NCI-H2196 (cell line): ENCODE measurements around the gene RBM28.

Source experiments
- DNase-seq: peaks from one replicate; lab custom pipeline; 2025; ENCODE audit not compliant: unreplicated experiment; lab: John Stamatoyannopoulos, UW

Gene RBM28, protein sequence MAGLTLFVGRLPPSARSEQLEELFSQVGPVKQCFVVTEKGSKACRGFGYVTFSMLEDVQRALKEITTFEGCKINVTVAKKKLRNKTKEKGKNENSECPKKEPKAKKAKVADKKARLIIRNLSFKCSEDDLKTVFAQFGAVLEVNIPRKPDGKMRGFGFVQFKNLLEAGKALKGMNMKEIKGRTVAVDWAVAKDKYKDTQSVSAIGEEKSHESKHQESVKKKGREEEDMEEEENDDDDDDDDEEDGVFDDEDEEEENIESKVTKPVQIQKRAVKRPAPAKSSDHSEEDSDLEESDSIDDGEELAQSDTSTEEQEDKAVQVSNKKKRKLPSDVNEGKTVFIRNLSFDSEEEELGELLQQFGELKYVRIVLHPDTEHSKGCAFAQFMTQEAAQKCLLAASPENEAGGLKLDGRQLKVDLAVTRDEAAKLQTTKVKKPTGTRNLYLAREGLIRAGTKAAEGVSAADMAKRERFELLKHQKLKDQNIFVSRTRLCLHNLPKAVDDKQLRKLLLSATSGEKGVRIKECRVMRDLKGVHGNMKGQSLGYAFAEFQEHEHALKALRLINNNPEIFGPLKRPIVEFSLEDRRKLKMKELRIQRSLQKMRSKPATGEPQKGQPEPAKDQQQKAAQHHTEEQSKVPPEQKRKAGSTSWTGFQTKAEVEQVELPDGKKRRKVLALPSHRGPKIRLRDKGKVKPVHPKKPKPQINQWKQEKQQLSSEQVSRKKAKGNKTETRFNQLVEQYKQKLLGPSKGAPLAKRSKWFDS

DNA sequence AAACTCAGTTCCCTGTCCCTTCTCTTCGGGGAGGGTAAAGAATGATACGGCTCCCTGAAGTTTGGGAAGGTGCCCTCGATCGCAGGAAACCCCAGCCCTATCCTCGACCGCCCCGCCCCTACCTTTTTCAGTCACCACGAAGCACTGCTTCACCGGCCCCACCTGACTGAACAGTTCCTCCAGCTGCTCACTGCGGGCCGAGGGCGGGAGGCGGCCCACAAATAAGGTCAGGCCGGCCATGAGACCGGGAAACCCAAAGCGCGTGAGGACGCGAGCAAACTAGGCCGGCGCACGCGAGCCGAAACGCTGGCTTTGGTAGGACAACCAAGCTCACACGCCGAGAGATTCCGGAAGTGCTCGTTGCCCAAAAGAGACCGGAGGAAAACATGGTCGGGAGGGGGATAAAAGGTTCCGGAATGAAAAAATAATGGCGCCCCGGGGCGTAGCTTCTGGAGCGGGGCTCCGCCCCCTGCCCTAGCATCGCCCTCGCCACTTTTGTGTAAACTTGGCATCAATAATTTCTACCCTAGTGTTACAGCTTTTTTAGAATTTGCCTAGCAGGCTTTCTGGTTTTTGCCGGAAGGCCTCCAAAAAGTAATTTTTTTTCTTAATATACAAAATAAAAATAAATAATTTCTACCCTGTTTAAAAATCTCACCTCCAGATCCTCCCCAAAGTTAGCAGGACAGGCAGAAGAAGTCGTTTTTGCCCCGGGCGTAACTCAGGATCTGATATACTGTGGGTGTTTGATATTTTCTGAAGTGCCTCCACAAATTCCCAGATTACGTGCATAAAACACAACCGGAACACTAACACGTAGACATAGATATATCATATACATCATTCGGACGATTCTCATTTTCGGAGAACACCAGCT, at the start of gene RBM28:
Gene RBM28 (minus strand): TSS at position 355 of the 877 bp plus-strand sequence. CDS start 115 bp downstream, at position 240.
- DNase-seq = peak; percentile 93

DNA sequence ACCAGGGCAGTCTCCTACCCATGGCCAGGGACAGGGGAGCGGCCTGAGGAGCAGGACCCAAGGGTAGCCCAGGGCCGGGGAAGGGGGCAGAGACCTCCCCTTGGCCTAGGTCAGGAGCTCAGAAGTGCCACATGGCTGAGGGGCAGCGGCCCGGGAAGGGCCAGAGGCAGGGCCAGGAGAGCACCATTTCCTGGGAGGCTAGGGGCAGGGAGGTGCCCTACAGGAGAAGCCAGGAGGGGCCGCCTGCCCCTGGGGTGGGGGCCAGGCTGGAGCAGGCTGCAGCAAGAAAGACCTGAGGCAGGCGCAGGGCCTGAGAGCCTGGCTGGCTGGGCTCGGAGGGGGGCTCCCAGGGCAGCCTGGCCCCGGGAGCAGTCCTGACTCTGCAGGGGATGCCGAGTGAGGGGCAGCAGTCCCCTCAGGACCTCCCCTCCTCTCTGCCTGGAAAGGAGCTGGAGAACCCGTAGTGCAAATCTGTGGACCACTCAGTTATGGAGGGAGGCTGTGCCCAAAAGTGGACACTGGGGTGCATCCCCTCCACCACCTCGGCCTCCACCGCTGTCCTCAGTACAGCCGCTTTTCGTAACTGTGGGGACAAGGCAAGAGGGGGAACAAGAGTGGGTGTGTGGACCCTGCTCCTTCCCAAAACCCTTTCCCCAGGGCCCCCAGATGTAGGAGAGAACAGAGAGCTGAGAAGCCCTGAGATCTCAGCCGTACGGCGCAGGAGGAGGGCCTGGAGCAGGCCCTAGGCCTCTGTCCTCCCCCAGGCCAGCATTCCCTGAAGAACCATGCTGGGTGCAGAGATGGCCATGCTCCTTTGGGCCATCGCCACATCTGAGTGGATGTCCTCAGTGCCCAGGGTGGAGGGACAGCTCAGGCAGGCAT, 49.0 kb upstream of the RBM28 start:
- DNase-seq = no peak

DNA sequence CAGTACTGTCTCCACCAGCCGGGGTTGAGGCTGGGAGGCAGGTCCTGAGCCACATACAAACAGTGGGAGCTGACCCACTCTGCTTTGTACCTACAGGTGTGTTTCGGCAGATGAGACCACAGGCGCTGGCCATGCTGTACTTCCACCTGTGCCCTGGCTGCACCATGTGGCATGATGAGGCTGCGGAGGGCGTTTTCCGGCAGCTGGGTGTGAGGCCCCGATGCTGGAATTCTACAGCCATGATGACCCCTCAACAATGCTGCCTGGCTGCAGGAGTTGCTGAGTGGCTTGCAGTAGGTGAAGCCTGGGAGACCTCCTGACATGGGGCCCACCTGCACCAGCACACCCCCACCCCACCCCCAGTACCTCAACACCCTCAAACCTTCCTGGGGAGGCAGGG, 48.1 kb upstream of the RBM28 start:
- DNase-seq = no peak

DNA sequence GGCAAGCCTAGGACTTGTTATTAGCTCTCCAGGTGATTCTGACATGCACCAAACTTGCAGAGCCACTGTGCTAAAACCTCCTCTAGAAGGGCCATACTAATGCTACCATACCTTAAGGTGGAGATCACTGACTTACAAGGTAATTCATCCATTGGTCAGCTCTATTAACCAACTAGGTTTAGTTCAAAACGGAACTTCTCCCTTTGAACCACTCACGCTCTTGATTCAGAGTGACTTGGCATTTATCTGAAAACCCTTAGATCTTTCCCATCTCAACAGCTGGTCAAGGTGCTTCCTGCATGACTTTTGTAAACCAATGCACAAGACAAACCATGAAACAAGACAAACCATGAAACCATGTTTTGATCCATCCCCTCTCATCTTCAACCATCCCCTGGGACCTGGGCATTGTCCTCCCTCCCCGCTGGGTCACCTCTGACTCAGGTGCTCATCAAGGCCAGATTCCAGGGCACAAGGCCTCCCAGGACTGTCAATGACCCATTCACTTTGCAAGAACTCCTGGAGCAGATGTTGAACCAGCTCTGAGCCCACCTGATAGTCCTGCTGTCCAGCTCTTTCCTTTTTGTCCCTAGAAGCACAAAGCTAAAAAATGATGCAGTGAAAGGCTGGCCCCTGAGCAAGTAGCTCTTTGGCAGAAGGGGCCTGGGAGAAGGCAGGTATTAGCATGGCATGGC, 47.3 kb upstream of the RBM28 start:
- no peak for DNase-seq

DNA sequence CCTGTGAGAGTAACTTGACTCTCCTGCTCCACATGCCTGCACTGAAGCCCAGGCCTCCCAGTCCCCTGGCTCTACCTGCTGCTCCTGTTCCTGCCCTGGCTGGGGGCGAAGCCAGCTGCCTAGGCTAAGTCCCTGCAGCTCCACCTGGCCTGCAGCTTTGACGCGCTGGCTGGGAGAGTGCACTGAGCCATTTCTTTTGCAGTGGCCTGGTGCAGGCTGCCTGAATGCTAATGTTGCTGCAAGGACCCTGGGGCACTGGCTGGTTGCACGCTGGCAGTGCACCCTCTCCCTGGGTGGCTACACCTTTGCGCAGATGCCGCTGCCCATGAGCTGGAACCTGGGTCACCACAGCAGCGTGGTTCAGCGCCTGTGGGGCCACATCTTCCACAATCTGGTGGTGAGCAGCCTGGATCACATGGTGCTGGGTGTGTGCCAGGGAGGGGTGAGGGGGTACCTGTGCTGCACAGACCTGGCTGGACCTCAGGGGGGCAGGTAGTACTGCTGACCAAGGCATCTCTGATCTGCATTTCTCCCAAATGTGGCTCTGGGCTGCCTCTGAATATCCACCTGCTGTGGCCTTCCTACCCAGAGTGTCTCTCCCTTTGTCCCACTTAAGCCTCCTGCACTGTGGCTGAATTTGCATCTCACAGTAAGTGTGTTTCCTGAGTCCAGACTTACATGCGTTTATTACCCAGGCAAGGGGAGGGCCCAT, 46.1 kb upstream of the RBM28 start:
- DNase-seq = no peak

DNA sequence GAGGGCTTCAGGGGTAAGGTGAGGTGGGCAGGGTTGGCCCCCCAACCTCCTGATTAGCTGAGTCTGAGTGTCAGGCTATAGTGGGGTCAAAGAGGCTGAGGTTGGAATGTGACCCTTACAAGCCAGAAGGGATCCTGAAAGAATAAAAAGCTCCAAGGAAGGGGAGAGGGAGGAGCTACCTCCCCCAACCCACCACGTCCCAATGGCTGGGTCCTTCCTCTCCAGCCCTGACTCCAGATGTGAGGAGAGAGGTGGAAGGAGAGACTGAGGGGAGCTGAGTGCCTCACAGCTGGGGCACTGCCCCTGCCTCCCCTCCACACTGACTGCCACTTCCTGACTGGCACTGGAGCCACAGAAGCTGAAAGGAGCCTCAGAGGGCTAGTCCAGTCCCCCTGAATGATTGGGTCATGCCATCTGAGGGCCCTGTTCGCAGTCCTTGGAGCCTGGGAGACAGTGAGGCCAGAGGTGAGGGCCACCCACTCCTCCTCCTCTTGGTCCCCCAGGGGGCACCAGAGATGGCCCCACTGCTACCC, 45.4 kb upstream of the RBM28 start:
- no peak for DNase-seq

DNA sequence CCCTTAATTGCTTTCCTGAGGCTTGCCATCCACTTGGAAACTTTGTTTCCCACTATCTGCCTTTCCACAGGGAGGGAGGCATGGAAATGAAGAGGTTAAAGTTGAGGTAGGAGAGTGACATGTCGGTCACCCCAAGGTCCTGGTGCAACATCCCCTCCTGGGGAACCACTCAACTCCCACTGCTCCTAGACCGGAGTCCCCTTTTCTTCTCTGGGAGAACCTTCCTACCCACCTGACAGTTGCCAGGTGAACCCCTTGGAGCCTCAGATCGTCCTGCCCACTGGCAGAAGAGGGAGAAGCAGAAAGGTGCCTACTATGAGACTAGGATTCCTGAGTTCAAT, 44.4 kb upstream of the RBM28 start:
- no peak for DNase-seq

DNA sequence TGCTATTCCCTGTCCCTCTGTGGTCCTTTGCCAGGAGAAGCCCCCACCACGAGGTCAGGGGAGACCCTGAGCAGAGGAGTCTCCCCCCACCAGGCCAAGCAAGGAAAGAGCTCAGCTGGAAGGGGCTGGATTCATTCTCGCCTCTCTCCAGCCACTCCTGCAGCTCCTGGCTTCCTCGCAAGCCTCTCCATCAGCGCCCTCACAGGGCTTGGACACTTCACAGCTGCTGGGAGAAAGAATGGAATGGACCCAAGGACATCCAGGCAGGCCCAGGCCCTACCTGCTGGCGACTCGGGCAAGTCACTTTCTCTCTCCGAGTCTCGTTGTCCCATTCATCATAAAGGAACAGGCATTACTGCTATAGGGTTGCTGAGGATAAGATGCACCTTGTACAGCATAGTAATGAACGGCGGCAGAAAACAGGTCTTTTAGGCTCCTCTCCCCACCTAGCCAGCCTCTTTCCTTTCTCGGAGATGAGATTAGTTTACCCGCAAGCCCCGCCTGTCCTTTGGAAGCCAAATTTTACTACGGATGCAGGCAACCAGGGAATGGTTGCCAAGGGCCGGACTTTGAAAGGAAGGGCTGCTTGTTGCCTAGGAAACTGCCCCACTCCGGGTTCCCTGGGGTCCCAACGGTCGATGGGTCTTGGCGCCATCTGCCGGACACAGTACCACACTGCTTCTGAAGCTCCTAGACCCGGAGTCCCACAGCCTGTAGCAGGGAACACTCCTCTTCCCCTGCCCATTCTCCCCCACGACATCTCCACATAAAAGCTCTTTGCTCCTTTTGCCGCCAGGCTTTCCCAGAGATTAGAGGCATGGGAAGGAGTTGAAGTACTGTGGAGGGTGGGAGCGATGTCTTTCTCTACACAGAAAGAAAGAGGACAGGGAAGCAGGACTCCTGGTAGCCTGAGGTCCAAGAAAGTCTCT, 43.8 kb upstream of the RBM28 start:
- peak; percentile 90 for DNase-seq

DNA sequence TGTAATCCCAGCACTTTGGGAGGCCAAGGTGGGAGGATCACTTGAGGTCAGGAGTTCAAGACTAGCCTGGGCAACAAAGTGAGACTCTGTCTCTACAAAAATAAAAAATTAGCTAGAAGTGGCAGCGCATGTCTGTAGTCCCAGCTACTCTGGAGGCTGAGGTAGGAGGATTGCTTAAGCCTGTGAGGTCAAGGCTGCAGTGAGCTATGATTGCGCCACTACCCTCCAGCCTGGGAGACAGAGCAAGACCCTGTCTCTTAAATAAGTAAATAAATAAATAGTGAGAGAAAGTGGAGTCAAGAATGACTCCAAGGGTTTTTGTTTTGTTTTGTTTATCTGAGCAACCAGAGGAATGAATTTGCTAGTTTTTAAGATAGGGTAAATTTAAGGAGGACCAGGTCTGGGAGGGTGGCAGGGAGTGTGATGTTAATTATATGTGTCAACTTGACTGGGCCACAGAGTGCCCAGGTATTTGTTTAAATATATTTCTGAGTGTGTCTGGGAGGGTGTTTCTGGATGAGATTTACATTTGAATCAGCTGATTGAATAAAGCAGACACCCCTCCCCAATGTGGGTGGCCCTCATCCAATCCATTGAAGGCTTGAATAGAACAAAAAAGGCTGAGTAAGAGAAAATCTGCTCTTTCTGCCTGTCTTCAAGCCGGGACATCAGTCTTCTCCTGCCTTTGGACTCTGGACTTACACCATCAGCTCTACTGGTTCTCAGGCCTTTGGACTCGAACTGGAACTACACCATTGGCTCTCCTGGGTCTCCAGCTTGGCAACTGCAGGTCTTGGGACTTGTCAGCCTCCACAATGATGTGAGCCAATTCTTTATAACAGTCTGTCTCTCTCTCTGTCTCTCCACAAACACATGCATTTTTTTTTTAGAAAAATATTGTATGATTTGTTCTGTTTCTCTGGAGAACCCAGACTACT, 42.5 kb upstream of the RBM28 start:
- DNase-seq = no peak

DNA sequence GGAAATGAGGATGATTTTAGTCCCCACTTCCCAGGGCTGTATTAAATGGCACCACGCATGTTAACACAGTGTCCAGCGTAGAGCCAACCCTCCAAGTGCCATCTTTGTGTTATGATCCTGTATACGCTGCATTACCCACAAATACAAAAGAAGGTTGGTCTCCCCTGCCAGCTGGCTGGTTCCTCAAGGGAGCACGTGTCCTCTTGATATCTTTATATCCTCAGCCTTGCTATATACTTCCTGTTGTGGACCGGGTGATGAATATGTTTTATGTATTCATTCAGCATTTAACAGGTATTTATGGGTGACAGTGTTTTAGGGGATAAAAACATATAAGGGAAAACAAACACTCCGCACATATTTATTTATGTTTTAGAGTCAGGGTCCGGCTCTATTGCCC, 41.0 kb upstream of the RBM28 start:
- no peak for DNase-seq

DNA sequence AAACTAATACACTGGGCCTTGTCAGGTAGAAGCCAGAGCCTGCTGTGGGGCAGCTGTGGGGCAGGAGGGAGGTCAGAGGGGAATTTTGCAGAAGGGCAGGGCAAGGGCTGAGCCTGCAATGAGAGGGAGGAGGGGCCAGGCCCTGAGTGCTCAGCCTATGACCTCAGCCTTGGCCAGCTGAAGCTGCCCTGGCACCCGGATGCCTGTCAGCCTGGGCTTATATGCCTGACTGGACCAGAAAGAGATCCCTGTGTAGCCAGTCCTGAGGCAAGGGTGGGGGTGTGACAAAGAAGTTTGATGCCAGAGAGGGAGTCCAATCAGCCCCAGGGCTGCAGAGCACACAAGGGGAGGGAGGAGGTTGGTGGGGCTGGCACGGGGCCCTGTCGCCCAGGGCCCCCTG, 40.1 kb upstream of the RBM28 start:
- peak; percentile 34 for DNase-seq

DNA sequence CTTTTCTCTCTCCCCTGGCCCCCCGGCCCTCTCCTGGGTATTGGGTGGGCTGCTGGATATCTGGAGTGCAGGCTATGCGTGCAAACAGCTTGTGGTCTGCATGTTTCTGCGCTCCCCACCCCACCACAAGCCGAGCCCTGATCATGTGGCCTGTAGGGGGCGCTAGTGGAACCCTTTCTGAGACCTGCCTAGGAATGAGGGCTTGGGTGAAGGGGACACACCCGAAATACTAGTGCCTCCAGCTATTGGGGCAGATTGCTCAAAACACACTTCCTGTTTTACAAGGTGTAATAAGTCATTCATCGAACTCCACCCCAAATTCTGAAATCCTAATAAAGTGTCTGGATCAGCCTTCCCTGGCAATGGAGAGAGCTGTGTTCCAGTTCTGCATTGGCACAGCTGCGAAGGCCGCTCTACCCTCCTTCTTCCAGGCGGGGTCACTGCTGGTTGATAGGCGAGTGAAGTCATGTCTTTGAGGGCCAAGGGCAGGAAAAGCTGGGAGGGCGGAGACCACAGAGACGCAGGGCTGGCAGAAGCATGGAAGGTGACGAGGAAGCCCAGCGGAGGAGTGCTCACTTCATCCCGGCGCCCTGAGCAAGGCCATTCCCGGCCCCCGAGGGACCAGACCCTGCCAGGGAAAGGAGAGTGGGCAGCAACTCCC, 37.6 kb upstream of the RBM28 start:
- DNase-seq = no peak

DNA sequence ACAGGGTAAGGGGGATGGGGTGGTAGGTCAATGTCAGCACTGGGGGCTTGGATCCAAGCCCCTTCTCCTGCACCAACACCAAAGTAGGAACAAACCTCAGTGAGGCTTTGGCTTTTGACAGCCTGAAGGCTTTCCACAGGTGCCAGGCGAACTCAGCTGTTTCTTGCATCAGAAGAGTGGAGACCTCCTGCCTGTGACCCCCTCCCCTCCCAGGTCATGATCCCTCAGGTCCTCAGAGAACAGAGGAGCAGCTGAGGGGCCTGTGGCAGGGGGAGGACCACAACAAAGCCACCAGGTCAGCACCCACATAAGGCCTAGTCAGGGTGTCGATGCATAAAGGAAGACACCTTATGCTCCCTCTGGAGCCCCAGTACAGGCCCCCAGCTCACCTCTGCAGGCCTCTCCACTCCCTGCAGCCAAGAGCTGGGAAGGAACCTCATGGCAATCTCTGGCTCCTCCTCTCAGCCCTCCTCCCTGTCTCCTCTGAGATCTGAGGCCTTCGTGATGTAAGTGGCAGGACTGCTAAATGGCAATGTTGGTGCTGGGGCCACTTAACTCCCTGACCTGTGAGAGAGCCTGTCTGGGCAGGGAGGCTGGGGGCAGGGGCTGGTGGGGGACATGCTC, 36.9 kb upstream of the RBM28 start:
- no peak for DNase-seq

DNA sequence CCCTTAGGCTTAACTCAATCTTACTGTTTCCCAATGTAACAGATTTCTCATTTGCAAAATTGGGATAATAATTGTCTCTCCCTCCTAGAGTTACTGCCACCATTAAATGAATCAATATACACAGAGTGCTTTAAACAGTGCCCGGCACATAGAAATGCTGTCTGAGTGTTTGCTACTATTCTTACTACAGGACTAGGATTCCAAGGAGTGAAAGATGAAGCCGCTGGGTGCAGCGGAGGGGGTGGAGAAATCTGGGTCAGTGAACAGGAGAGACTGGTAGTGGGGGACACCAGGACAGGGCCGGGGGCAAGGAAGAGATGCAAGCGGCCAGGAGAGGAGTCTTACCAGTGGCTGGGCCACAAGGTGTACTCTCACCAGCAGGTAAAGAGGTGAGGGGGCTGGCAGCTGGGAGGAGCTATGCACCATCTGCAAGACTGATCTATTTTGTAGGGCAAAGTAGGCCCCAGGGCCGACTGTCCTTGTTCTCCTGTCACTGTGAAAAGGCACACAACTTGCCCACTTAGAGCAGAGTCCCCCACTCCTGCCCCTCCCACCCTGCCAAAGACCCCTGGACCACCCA, 36.3 kb upstream of the RBM28 start:
- no peak for DNase-seq

DNA sequence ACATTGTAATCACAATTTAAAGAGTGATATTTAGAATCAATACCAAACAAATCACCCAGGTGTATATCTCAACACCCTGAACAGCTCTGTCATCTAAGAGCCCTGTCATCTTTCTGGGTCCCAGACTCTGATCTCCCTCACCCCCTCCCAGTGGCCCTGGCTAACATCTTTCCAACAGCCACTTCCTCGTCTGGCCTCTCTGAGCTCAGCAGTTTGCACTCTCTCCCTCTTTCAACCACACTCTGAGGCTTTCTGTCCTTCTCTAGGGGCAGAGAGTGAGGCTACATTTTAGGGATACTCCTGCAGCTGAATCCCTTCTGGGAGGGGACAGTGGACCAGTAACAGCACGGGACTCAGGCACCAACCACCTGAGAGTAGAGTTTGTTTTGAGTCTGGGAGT, 34.9 kb upstream of the RBM28 start:
- DNase-seq = no peak

DNA sequence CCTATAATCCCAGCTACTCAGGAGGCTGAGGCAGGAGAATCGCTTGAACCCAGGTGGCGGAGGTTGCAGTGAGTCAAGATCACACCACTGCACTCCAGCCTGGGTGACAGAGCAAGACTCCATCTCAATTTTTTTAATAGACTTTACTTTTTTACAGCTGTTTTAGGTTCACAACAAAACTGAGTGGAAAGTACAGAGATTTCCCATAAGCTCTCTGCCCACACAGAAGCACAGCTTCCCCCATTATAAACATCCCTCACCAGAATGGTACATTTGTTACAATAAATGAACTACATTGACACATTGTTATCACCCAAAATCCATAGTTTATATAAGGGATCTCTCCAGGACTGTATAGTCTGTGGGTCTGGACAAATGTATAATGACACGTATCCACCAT, 32.4 kb upstream of the RBM28 start:
- DNase-seq = no peak
